Limb (tissue), 2 donors: ENCODE measurements around the gene CD2BP2.
A peak's percentile ranks its signal among the peaks of the same experiment; 100 is the strongest.
"Not testable (repeated sequence)": the region's sequence is repeated elsewhere in the genome, so short reads cannot be mapped to it uniquely, and the experiment has no call there.

Experiments used
- DNase-seq, 2 donors: peaks; one replicate each; pipeline ENCODE4 v3.0.0-alpha.2; 2016; ENCODE audit errors: extremely low spot score in 2 of 2

The CD2BP2 gene

DNA sequence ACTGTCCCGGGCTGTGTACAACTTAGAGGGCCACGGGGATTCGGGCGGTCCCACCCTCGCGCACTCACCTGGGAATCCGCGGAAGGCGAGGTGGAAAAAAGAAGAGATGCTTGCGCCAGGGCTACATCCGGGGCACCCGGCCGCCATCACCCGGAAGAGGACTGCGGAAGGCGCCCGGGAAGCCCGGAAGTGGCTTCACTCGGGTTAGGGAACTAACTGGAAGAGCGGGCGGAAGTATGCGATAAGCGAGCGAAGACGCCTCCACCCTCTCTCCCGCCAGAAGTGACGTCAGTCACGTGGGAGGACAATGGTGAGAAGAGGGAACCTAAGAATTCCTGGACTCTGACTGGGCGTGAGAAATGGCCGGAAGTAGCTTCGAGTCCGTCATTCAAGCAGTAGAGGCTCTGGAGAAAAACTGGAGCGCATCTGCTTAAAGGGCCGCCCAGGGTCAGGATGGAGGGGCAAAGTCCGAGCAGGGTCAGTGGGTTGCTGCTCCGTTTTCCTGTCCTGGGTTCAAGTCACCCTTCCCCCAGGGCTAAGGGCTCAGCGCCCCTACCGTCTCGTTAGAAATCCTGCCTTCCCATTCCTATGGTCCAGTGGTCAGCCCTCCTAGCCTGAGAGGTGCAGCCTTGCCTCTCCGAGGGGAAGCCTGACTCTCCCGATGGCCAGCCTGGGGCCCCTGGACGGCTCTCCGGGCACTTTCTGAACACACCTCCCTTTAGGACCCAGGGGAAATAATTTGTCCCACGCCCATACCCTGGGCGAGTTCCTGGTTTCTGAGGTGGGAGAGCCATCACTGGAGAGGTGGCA lies at the start of gene CD2BP2:
Gene CD2BP2 (minus strand): TSS at position 165 of the 810 bp plus-strand sequence. CDS start 627 bp downstream, outside the sequence.
- peak; percentile 95 to 98 for DNase-seq

DNA sequence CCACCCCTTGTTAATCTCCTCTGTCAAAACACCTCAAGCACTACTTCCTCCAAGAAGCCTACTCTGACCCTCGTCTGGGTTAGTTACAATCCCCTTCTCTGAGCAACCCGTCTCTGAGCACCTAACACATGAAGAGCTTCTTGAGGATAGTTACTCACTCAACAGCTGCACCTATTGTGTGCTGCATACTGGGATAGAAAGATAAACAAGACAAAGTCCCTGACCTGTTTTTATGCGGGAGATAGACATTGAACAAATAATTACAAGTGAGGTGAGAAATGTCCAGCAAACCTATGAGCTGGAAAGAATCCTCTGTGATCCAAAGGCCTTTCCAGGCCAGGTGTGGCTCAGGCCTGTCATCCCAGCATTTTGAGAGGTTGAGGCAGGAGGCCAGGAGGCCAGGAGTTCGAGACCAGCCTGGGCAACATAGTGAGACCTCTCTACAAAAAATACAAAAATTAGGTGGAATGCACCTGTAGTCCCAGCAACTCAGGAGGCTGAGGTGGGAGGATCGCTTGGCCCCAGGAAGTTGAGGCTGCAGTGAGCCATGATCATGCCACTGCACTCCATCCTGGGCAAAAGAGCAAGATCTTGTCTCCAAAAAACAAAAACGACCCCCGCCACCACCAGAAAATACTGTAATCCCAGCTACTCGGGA lies 46.8 kb upstream of the CD2BP2 start:
- no peak for DNase-seq

DNA sequence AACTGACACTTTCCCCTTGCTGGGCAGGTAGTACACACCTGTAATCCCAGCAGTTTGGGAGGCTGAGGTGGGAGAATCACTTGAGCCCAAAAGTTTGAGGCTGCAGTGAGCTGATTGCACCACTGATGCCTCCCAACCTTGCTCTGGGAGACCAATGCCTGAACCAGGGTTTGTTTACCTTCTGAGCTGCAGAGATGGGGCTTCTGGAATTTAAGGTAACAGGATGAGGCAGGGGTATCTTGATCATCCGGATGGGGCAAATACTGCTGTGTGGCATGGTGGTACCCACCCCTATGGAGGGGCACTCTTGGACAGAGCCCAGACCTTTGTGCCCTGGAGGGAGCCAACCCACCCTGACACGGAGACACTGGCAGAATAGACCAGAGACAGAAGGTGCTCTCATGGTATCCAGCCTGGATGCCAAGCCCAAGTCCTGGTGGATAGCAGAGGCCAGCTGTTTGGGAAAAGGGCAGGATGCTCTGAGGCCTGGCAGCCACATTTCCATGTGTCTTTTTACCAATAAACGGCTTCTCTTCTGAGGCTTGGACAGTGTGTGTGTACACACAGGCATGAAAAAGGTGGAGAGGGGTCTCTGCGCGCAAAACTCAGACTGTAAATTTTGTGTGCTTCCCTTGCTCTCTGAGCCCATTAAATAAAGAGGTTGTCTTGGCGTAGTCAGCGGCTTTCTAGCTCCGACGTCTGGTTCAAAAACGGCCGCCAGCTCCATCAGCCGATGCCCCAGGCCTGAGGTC lies 44.5 kb upstream of the CD2BP2 start:
- DNase-seq: no peak

DNA sequence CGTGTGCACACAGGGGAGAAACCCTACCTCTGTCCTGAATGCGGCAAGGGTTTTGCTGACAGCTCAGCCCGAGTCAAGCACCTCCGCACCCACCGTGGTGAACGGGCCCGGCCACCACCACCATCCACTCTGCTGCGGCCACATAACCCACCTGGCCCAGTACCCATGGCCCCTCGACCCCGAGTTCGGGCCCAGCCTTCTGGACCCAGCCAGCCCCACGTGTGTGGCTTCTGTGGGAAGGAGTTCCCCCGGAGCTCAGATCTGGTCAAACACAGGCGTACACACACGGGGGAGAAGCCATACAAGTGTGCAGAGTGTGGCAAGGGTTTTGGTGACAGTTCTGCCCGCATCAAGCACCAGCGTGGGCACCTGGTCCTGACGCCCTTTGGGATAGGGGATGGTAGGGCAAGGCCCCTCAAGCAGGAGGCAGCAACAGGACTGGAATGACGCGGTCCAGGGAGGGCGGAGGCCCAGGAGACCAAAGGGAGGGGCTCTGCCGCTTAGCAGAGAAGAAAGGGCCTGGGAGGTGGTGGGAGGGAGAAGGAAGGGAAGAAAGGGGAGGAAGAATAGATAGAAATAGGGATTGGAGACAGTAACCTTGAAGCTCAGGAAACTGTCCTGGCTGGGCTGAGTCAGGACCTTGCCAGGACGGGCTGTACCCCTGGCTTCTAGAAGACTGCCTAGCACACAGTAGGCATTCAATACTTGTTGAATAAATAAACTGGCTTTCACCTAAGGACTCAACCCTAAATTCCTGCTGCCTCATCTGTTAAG lies 43.7 kb upstream of the CD2BP2 start:
- no peak for DNase-seq

DNA sequence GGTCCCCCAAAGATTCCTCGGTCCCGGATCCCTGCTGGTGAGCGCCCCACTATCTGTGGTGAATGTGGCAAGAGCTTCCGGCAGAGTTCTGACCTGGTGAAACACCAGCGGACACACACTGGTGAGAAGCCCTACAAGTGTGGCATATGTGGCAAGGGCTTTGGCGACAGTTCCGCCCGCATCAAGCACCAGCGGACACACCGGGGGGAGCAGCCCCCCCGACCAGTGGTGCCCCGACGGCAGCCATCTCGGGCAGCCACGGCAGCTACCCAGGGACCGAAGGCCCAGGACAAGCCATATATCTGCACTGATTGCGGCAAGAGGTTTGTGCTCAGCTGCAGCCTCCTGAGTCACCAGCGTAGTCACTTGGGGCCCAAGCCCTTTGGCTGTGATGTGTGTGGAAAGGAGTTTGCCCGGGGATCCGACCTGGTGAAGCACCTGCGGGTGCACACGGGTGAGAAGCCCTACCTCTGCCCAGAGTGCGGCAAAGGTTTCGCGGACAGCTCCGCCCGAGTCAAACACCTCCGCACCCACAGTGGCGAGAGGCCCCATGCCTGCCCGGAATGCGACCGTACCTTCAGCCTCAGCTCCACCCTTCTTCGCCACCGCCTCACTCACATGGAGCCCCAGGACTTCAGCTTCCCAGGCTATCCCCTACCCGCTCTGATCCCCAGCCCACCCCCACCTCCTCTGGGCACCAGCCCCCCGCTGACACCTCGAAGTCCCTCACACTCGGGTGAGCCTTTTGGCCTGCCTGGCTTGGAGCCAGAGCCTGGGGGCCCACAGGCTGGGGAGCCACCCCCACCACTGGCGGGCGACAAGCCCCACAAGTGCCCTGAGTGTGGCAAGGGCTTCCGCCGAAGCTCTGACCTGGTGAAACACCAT lies 42.9 kb upstream of the CD2BP2 start:
- no peak for DNase-seq

DNA sequence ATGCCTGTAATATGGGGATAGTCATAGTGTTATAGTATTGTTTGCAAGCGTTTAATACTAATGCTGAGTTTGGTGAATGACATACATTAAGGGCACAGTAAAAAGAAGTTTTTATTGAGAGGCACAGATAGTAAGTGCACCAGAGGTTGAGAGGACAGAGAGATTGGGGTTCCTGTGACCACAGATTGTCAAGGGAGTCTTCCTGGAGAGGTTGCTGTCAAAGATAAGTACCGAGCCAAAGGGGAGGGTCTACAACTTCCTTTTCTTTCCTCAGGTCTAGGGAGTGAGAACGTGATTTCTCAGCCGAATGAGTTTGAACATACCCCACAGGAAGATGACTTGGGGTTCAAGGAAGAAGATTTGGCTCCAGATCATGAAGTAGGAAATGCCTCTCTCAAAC lies 41.9 kb upstream of the CD2BP2 start:
- no peak for DNase-seq

DNA sequence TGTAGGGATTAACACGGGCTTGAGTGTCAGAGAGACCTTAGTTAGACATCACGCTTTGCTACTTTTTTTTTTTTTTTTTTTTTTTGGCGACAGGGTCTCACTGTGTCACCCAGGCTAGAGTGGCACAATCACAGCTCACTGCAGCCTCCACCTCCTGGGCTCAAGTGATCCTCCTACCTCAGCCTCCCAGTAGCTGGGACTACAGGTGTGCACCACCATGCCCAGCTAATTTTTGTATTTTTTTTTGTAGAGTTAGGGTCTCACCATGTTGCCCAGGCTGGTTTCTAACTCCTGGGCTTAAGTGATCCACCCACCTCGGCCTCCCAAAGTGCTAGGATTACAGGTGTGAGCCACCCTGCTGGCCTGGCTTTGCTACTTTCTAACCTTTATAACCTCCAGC lies 41.5 kb upstream of the CD2BP2 start:
- not testable (repeated sequence) for DNase-seq

DNA sequence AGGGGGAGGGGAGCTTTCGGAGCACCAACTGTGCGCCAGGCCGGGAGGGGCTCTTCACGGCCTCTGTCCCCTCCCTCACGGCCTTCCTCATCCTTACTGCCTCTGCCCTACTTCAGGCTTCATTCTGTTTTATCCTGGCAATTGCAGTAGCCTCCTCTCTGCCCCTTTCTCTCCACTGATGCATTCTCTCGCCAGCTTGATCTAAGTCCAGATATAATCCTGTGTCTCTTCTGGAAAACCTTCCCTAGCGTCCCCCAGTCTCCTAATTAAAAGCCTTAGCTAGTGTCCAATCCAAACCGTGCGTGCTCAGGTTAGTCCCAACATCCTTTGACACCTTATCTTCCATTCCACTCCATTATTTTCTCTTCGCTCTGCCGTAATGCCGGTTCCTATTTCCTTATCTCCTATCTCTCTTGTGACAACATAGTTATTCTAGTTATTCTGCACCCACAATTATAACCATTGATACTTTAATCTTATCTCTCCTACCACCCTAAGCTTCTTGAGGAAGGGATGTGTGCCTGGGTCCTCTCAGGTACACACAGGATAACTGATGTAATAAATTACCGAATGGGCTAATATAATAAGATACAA lies 41.0 kb upstream of the CD2BP2 start:
- no peak for DNase-seq

DNA sequence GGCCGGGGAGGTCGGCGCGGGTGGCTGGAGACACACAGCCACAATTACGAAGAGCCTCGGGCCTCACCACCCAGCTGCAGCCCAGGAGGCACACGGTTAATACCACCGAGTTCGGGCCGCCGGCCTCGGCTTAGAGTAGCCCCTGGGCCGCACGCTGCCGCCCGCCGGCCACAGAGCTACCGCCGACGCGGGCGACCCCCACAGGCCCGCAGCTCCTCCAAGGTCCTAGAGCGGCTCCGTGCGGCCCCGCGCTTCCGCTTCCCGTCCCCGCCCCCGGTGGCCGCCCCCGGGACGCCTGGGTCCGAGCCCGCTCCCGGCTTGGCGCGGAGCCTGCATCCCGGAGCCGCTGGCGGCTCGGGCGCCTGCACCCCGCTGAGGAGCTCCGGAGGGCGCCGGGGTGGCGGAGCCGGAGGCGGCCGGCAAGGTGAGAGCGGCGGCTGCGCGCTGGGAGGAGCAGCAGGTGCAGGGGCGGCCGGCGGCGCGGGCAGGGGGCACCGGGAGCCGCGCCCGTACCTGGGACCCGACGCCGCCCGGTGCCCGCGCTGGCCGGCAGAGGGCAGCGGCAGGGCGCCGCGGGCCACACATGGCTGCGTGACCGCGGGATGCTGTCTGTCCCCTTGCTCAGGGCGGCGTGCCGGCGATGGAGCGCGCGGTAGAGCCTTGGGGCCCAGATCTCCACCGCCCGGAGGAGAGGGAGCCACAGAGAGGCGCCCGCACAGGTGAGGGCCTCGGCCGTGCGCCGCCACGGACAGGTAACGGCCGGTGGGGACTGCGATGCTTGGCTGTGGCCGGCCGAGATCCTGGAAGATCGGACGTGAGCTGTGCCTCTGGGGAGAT lies 40.3 kb upstream of the CD2BP2 start, which contains the start of gene ZNF48:
Gene ZNF48 (plus strand): TSS at position 266 of the 837 bp plus-strand sequence. CDS start 375 bp downstream, at position 641.
- peak; percentile 91 to 96 for DNase-seq

DNA sequence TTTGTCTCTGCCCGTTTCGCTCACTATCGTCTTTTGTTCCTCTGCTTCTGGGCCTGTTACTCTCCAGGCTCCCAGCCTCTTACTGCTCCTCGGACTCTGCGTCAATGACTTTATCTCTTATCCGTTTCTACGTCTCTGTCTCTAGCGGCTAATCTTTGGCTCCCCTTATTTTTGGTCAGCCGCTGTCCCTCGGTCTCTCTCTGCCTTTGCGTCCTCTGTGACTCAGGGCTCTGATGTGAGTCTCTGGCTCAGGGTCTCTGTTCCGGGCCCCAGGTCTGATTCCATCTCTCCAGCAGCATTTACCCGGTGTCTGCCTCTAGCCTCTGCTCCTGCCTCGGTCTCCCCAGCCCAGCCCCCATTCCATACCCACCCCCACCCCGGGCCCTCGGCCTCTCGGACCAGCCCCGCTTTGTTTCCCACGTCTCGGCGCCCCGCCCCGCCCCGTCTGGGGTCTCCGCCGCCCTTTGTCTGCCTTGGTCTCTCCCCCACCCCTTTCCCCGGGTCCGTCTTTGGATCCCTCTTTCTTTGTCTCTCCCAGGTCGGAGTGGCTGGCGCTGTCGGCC lies 39.6 kb upstream of the CD2BP2 start:
- no peak for DNase-seq

DNA sequence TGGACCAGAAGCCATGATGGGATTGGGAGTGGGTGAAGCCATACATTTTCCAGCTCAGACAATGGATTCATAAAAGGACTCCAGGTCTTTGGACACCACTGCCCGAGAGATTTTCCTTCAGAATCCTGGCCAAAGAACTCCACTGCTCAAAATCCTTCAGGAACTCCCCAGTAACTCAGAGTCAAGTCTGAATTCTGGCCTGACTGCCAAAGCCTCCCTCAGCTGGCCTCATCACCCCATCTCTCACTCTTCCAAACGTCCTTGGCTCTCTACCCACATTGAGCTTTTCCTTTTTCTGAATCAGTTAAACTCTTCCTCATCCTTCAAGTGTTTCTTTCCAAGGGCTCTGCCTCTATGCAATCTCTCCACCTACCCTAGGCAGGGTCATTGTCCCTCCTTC lies 28.4 kb upstream of the CD2BP2 start:
- no peak for DNase-seq

DNA sequence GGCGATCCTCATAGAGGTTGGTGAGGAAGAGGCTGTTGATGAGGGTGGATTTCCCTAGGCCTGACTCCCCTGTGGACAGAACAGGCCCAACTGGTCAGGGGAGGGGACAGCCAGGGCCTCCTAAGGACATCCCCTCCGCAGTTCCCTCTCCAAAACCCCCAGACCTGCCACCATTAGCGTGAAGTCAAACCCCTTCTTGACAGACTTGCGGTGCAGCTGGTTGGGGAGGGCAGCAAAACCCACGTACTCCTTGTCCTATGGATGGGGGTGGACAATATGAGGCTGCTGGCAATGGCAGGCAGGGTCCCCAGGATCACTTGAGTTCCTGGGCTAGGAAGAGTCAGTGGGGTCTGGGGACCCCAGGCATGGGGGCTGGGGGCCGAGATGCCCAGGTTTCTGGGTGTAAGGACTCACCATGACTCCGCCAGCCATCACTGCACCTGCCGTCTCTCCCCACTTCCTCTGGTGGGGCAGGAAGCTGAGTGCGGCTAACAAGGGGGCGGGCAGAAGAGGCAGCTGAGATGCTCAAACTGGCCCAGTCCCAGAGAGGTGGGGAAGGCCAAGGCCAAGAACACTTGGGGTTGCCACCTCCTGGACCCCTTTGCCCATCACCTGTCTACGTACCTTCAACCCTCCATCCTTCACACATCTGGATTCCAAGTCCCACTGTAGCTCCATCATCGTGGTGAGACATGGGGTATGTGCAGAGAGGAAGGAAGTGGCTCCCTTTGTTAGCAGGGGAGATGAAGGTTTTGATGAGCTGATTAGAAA lies 27.2 kb upstream of the CD2BP2 start, which contains the start of gene SEPTIN1:
Gene SEPTIN1 (minus strand): TSS at position 451 of the 771 bp plus-strand sequence. CDS start 19 bp downstream, at position 432.
- DNase-seq: no peak

DNA sequence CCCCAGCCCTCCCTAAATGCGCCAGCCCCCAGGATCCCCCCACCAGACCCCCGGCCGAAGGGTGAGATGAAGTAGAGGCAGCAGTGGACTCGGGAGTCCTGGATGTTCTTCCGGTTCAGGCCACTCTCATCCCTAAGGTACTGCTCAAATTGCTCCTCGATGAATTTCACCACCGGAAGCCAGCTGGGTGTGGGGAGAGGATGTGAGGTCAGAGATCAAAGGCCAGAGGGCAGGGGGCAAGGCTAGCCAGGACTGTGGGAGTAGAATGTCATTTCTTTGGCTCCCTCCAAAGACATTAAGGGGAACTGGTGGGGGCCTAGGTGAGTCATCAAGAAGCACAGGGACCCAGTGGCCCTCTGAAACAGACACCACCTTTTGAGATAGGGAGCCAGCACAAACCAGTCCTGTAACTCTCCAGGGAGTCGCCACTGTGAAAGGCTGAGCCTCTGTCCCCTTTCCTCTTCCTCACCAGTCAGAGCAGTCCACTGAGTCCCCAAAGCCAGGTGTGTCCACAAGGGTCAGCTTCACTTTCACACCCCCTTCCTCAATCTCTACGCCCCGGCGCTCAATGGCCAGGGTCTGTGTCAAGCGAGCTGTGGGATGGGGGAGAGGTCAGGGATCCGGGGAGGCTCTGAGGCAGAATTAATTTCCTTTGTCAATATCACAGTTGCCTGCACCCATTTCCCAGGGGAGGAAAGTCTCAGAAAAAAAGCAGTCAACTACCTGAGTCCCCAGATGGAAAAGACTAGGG lies 26.4 kb upstream of the CD2BP2 start:
- DNase-seq: no peak

DNA sequence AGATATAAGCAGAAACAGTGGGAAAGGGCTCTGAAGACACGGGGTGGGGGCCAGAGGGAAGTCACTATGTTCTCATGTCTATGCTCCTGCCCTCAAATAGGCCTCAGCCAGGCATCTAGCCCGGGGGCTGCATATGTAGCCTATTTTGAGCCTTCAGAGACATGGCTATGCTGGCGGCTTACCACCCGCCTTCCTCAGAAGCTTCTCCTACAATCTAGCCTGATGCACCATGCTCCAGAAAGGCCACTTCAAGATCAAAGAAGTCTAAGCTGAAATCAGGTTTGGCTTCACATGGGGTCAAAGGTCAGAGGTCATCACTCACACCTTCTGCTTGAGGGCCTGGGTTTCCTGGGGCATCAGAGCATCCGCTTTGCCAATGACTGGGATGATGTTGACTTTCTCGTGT lies 25.7 kb upstream of the CD2BP2 start:
- no peak for DNase-seq

DNA sequence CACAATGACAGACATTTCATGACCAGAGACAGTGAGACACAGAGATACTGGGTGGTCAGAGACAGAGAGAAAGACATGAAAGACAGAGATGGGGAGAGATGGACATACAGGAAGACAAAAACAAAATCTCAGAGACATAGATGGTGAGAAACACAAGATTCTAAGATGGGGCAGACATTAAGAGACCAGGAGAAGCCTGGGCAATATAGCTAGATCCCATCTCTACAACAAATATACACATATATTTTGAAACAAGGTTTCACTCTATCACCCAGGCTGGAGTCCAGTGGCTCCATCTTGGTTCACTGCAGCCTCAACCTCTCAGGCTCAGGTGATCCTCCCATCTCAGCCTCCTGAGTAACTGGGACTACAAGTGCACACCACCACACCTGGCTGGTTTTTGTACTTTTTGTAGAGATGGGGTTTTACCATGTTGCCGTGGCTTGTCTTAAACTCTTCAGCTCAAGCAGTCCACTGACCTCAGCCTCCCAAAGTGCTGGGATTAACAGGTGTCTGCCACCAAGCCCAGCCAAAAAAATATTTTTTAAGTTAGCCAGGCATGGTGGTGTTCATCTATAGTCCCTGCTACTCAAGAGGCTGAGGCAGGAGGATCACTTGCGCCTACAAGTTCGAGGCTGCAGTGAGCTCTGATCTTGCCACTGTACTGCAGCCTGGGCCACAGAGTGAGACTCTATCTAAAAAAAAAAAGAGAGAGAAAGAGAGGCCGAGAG lies 25.1 kb upstream of the CD2BP2 start:
- no peak for DNase-seq

DNA sequence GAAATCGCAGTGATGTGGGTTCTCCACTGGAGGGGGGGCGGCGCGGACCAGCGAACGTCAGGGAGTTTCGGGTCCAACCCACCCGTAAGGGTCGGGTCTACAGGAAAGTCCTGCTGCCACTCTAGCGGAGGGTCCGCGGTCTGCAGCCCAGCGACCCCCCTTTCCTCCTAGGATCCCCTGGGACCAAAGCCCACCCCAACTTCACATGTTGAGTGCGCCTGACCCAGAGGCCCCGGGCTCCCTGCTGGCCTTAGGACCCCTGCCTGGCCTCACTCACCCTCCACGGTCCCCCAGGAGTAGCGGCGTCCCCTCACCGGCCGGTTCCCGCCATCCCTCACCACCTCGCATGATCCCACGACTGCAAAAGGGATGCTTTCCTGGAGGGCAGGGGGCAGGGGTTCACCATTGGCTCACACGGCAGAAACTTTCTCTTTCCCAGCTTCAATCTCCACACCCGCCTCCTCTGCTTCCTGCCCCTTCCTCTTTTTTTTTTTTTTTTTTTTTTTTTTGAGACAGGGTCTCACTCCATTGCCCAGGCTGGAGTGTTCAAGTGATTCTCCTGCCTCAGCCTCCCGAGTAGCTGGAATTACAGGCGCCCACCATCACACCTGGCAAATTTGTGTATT lies 24.2 kb upstream of the CD2BP2 start:
- DNase-seq: no peak
